NCI-H2107 treated with DMSO at 0.1 percent for 48 hours (cell line): ENCODE measurements around the gene PTPRM.
"Not testable (repeated sequence)": the region's sequence is repeated elsewhere in the genome, so short reads cannot be mapped to it uniquely, and the experiment has no call there.

Experiments
- DNase-seq: peaks from one replicate; lab custom pipeline; 2025; ENCODE audit not compliant: unreplicated experiment; lab: John Stamatoyannopoulos, UW

The PTPRM gene

GRCh38 chr18:8406186-8406867 lies 839.2 kb downstream of the PTPRM start:
- DNase-seq, result no peak

GRCh38 chr18:8406868-8407250 lies 839.7 kb downstream of the PTPRM start:
- no peak for DNase-seq

- no peak for DNase-seq
Observed at GRCh38 chr18:8409151-8409550, 842.0 kb downstream of the PTPRM start.

GRCh38 chr18:8411492-8411891 lies 844.4 kb downstream of the PTPRM start:
- DNase-seq, result no peak

GRCh38 chr18:8412117-8412516 lies 845.0 kb downstream of the PTPRM start:
- no peak for DNase-seq

- DNase-seq, result no peak
Observed at GRCh38 chr18:8413189-8413588, 846.1 kb downstream of the PTPRM start.

- DNase-seq, result no peak
Observed at GRCh38 chr18:8413751-8414150, 846.6 kb downstream of the PTPRM start.

- DNase-seq, result no peak
Observed at GRCh38 chr18:8416212-8417019, 849.3 kb downstream of the PTPRM start.

- no peak for DNase-seq
Observed at GRCh38 chr18:8422391-8422790, 855.3 kb downstream of the PTPRM start.

GRCh38 chr18:8423051-8423557 lies 856.0 kb downstream of the PTPRM start:
- DNase-seq, result no peak

GRCh38 chr18:8424481-8424880 lies 857.4 kb downstream of the PTPRM start:
- DNase-seq, result no peak

GRCh38 chr18:8424917-8425725 lies 858.0 kb downstream of the PTPRM start:
- no peak for DNase-seq

- no peak for DNase-seq
Observed at GRCh38 chr18:8426401-8426800, 859.3 kb downstream of the PTPRM start.

GRCh38 chr18:8427339-8427738 lies 860.2 kb downstream of the PTPRM start:
- no peak for DNase-seq

GRCh38 chr18:8428951-8429350 lies 861.8 kb downstream of the PTPRM start:
- no peak for DNase-seq

- no peak for DNase-seq
Observed at GRCh38 chr18:8431036-8431435, 863.9 kb downstream of the PTPRM start.

- DNase-seq, result no peak
Observed at GRCh38 chr18:8433323-8433722, 866.2 kb downstream of the PTPRM start.

- DNase-seq, result no peak
Observed at GRCh38 chr18:8433771-8434170, 866.7 kb downstream of the PTPRM start.

- no peak for DNase-seq
Observed at GRCh38 chr18:8435376-8435775, 868.3 kb downstream of the PTPRM start.

- no peak for DNase-seq
Observed at GRCh38 chr18:8439055-8439454, 871.9 kb downstream of the PTPRM start.

- DNase-seq, result no peak
Observed at GRCh38 chr18:8443505-8443904, 876.4 kb downstream of the PTPRM start.

- DNase-seq, result not testable (repeated sequence)
Observed at GRCh38 chr18:8446936-8447335, 879.8 kb downstream of the PTPRM start.
